Neural progenitor cell (in vitro differentiated cells): ENCODE data around the gene TFAM.
"Not testable (repeated sequence)": the region's sequence is repeated elsewhere in the genome, so short reads cannot be mapped to it uniquely, and the experiment has no call there.

ENCODE experiments used
- EZH2 ChIP-seq: fragments of 200-600 bp; sonication (generic); IDR thresholded peaks from 2 replicates; pipeline ENCODE4 v1.6.1; 2017; ENCODE audit warnings: antibody characterized with exemption, mild to moderate bottlenecking, moderate library complexity
- EZH2phosphoT487 ChIP-seq: fragments of 200-600 bp; sonication (generic); IDR thresholded peaks from 2 replicates; pipeline ENCODE4 v1.6.1; 2017; ENCODE audit warnings: antibody characterized with exemption
- TF ChIP-seq, protein P1 (sequence below): fragments of 200-600 bp; sonication (generic); IDR thresholded peaks from 2 replicates; pipeline ENCODE4 v1.5.1; 2017; ENCODE audit warnings: antibody characterized with exemption, mild to moderate bottlenecking

GRCh38 chr10:58428436-58428835 is 43.2 kb downstream of the TFAM start:
- TF ChIP-seq, protein P1, sequence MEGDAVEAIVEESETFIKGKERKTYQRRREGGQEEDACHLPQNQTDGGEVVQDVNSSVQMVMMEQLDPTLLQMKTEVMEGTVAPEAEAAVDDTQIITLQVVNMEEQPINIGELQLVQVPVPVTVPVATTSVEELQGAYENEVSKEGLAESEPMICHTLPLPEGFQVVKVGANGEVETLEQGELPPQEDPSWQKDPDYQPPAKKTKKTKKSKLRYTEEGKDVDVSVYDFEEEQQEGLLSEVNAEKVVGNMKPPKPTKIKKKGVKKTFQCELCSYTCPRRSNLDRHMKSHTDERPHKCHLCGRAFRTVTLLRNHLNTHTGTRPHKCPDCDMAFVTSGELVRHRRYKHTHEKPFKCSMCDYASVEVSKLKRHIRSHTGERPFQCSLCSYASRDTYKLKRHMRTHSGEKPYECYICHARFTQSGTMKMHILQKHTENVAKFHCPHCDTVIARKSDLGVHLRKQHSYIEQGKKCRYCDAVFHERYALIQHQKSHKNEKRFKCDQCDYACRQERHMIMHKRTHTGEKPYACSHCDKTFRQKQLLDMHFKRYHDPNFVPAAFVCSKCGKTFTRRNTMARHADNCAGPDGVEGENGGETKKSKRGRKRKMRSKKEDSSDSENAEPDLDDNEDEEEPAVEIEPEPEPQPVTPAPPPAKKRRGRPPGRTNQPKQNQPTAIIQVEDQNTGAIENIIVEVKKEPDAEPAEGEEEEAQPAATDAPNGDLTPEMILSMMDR, result not testable (repeated sequence)
- TF ChIP-seq EZH2, EZH2phosphoT487: not testable (repeated sequence)
